Transverse colon (tissue), 4 donors: ENCODE results near the gene RTL10. TPM values are rescaled to one million over a fixed set of nuclear protein-coding genes. Genes with fewer than 3 reads are reported as not detected.
A peak's percentile ranks its signal among the peaks of the same experiment; 100 is the strongest.

Source experiments
- DNase-seq: peaks from one replicate; pipeline ENCODE4 v3.0.0-alpha.2; 2019
- H3K27ac ChIP-seq, 4 donors: fragments of 200-600 bp; sonication (generic); 2 replicates each; pipeline ENCODE4 v1.5.1; 2016 to 2018; ENCODE audit warnings: inconsistent platforms in 4 of 4
- H3K27me3 ChIP-seq: fragments of 200-600 bp; sonication (generic); 2 replicates; pipeline ENCODE4 v1.5.1; 2017; ENCODE audit warnings: inconsistent platforms
- H3K36me3 ChIP-seq, 4 donors: fragments of 200-600 bp; sonication (generic); 2 replicates each; pipeline ENCODE4 v1.5.1; 2017 to 2019; ENCODE audit warnings: inconsistent platforms in 4 of 4
- H3K4me1 ChIP-seq, 4 donors: fragments of 200-600 bp; sonication (generic); 2 replicates each; pipeline ENCODE4 v1.5.1; 2017 to 2020; ENCODE audit warnings: inconsistent platforms in 4 of 4
- H3K4me3 ChIP-seq, 4 donors: fragments of 200-600 bp; sonication (generic); 1 replicate in 1 of 4; 2 replicates in 3 of 4; pipeline versions ENCODE4 v1.5.1 to v1.6.1; 2017 to 2019; ENCODE audit warnings: inconsistent platforms in 4 of 4
- H3K9me3 ChIP-seq, 2 donors: fragments of 200-600 bp; sonication (generic); 2 replicates each; pipeline ENCODE4 v1.5.1; 2017 to 2019; ENCODE audit warnings: inconsistent platforms in 2 of 2
- EP300 ChIP-seq: sonication (generic); formaldehyde crosslinking; IDR thresholded peaks from one replicate; pipeline ENCODE4 v1.6.1; 2017; ENCODE audit warnings: antibody characterized with exemption, low read depth
- POLR2A ChIP-seq: fragments of 450-650 bp; IDR thresholded peaks from one replicate; pipeline ENCODE4 v1.6.1; 2016; ENCODE audit warnings: antibody characterized with exemption, mild to moderate bottlenecking, moderate library complexity
- POLR2AphosphoS5 ChIP-seq, 3 donors: sonication (generic); formaldehyde crosslinking; IDR thresholded peaks; one replicate each; pipeline ENCODE4 v1.6.1; 2016; ENCODE audit warnings: antibody characterized with exemption in 3 of 3
- WGBS, 2 donors: methylation state at CpG; one replicate each; pipeline ENCODE4 v1.1.5; 2018; ENCODE audit warnings: low coverage in 1 of 2; 5-methylcytosine and 5-hydroxymethylcytosine counted together
- in situ Hi-C, 4 donors: fragments of 200-750 bp; cut with MboI; loops; one replicate each; pipeline versions ENCODE4 v1.15.0 to v1.15.1; 2017; ENCODE audit warnings: low sequenced_read_pairs in 3 of 4, low pct_ligation_motif_present in 1 of 4, low pct_unique_long_range_greater_than_20kb in 1 of 4
- intact Hi-C: fragments of 100-400 bp; cut with DNase I; formaldehyde crosslinking; loops from one replicate; pipeline ENCODE4 v1.15.1; 2023; ENCODE audit warnings: low total_unique reads
- total RNA-seq, 4 donors: library from RNA; depleted of rRNA; stranded (reverse); fragments of >200 nt; gene quantifications; one replicate each; pipeline ENCODE4 v1.1.0, GENCODE V29; 2016
- TF ChIP-seq, protein P1 (sequence below), 5 experiments: fragments of 200-600 bp in 3 of 5; fragments of 450-650 bp in 2 of 5; sonication (generic) in 3 of 5; IDR thresholded peaks; 1 replicate in 2 of 5; 2 replicates in 3 of 5; pipeline ENCODE4 v1.5.1; 2016 to 2017; ENCODE audit warnings: antibody characterized with exemption in 5 of 5, inconsistent platforms in 3 of 5, mild to moderate bottlenecking in 2 of 5, moderate library complexity in 1 of 5

The RTL10 gene
- total RNA-seq, 4 donors from 2014 or later: 7.1 to 16.8 (median 7.8) TPM

DNA sequence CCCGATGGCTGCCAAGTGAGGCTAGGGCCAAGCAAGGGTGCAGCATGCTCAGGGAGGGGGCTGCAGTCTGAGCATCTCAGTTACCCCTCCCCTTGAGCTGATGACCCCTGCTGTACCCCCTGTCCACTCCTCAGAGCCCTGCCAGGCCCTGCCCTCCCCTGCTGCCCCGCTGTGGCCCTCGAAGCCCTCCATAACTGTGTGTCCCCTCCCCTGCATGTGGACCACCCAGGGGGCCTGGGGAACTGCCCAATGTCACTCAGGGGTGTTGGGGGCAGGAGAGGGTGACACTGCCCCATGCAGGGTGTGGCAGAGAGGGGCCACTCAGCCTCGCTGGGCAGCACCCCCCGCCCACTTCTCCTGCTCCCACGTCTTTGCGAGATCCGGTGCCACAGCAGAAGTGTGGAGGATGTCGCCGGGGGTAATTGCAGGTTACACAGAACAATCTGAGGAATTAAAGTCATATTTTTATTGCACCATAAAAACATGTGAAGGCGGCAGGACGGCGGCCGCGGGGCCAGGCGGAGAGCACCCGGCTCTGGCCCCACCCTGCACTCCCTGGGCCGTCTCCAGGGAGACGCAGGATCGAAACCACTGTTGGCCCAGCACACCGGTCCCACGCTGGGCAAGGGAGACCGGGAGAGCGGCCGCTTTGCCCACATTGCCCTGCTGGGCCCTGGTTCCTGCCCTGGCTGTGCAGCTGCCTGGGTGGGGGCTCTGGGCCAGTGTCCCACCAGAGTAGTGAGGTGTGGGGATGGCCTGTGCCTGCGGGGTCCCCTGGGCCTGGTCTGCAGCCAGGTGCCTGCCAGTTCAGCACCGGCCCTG, 18.7 kb upstream of the RTL10 start:
- Histone ChIP-seq H3K9me3 (no peaks in the 10 kb centered on the region), H3K4me3 (no peak overlapping the region), H3K36me3 (no peaks in the 10 kb centered on the region), H3K27me3 (no peaks in the 10 kb centered on the region), H3K4me1 (peaks cover 11 to 37% (median 31%) of the 10 kb centered on the region in 4 donors), H3K27ac (peak overlapping the region in 1 of 4 donors; percentile 44)
- intact Hi-C loops: no loop called here
- 52% methylated on average over 25 of the region's 27 CpGs; no CpG with 5 or more reads in 1 of the 2 donors for WGBS, 2 donors
- TF ChIP-seq, protein P1, sequence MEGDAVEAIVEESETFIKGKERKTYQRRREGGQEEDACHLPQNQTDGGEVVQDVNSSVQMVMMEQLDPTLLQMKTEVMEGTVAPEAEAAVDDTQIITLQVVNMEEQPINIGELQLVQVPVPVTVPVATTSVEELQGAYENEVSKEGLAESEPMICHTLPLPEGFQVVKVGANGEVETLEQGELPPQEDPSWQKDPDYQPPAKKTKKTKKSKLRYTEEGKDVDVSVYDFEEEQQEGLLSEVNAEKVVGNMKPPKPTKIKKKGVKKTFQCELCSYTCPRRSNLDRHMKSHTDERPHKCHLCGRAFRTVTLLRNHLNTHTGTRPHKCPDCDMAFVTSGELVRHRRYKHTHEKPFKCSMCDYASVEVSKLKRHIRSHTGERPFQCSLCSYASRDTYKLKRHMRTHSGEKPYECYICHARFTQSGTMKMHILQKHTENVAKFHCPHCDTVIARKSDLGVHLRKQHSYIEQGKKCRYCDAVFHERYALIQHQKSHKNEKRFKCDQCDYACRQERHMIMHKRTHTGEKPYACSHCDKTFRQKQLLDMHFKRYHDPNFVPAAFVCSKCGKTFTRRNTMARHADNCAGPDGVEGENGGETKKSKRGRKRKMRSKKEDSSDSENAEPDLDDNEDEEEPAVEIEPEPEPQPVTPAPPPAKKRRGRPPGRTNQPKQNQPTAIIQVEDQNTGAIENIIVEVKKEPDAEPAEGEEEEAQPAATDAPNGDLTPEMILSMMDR (IDR thresholded peaks at IDR 0.05): no peak
- TF ChIP-seq POLR2AphosphoS5 (IDR thresholded peaks at IDR 0.05) (no peak), POLR2A (no peak)
- peak; percentile 78 for DNase-seq
- in situ Hi-C loops: no loop called here

DNA sequence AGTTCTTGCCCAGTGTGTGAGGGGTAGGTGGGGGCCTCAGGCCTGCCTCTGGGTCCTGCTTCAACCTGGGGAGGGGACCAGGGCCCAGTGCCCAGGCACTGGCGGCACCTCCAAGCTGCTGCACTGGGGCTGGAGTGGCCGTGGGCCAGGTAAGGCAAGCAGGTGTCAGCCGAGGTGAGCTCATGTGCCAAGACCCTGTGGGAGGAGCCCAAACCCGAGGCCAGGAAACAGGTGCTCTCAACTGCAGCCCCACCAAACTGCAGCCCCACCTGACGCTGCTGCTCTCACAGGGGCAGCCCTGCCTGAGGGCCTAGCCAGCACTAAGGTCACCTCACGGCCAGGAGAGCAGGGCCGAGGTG, 18.1 kb upstream of the RTL10 start:
- no peaks in the 10 kb centered on the region for H3K9me3 ChIP-seq
- H3K27me3 ChIP-seq: no peaks in the 10 kb centered on the region
- TF ChIP-seq, protein P1 (IDR thresholded peaks at IDR 0.05): no peak
- TF ChIP-seq POLR2AphosphoS5 (IDR thresholded peaks at IDR 0.05) (no peak), POLR2A (no peak), EP300 (no peak)
- in situ Hi-C loops: no loop called here
- H3K36me3 ChIP-seq: no peaks in the 10 kb centered on the region
- peaks cover 11 to 37% (median 31%) of the 10 kb centered on the region in 4 donors for H3K4me1 ChIP-seq
- intact Hi-C loops: no loop called here
- WGBS, 2 donors: 33% methylated on average over 4 of the region's 7 CpGs; no CpG with 5 or more reads in 1 of the 2 donors
- H3K27ac ChIP-seq: peak overlapping the region in 1 of 4 donors; percentile 44
- no peak overlapping the region for H3K4me3 ChIP-seq
- no peak for DNase-seq

GRCh38 chr22:19871845-19872778, 17.4 kb upstream of the RTL10 start:
- in situ Hi-C loops: no loop called here
- 78% methylated on average over 15 of the region's 16 CpGs; no CpG with 5 or more reads in 1 of the 2 donors for WGBS, 2 donors
- Histone ChIP-seq H3K27me3 (no peaks in the 10 kb centered on the region), H3K4me3 (no peak overlapping the region), H3K4me1 (peaks cover 11 to 37% (median 31%) of the 10 kb centered on the region in 4 donors), H3K36me3 (no peaks in the 10 kb centered on the region), H3K9me3 (no peaks in the 10 kb centered on the region), H3K27ac (no peak overlapping the region)
- TF ChIP-seq EP300: no peak
- no peak for TF ChIP-seq POLR2AphosphoS5 (IDR thresholded peaks at IDR 0.05)
- no peak for TF ChIP-seq POLR2A
- TF ChIP-seq, protein P1 (IDR thresholded peaks at IDR 0.05): no peak
- no peak for DNase-seq
- intact Hi-C loops: no loop called here
